GM19452 (cell line): Measurements from ENCODE around the gene CNR1.
A peak's percentile ranks its signal among the peaks of the same experiment; 100 is the strongest.
"Not testable (repeated sequence)": the region's sequence is repeated elsewhere in the genome, so short reads cannot be mapped to it uniquely, and the experiment has no call there.

Source experiments
- ATAC-seq: cut with Tn5 transposase; IDR thresholded peaks from one replicate; pipeline ENCODE4 v1.9.1; 2021; ENCODE audit not compliant: unreplicated experiment

CNR1 gene

GRCh38 chr6:88165844-88166492 lies at the start of gene CNR1:
Gene CNR1 (minus strand): TSS chr6:88166347. CDS start chr6:88145274, 21,073 bp downstream.
- peak; percentile 50 for ATAC-seq

GRCh38 chr6:88211446-88211845 lies 45.3 kb upstream of the CNR1 start:
- no peak for ATAC-seq

- ATAC-seq: no peak
These were observed 43.2 kb upstream of the CNR1 start for GRCh38 chr6:88209301-88209700.

GRCh38 chr6:88208726-88209125 lies 42.6 kb upstream of the CNR1 start:
- ATAC-seq: no peak

- not testable (repeated sequence) for ATAC-seq
These were observed 35.6 kb upstream of the CNR1 start for GRCh38 chr6:88201734-88202133.

- ATAC-seq: no peak
These were observed 18.8 kb upstream of the CNR1 start for GRCh38 chr6:88184921-88185320.

- ATAC-seq: no peak
These were observed 17.3 kb upstream of the CNR1 start for GRCh38 chr6:88183471-88183870.

- ATAC-seq: peak; percentile 52
These were observed 13.5 kb upstream of the CNR1 start for GRCh38 chr6:88179692-88180091.

GRCh38 chr6:88177961-88178464 lies 11.9 kb upstream of the CNR1 start:
- ATAC-seq: peak; percentile 58

- ATAC-seq: no peak
These were observed 8.8 kb upstream of the CNR1 start for GRCh38 chr6:88174906-88175305.

- no peak for ATAC-seq
These were observed 5.2 kb upstream of the CNR1 start for GRCh38 chr6:88171312-88171711.

- no peak for ATAC-seq
These were observed 2.2 kb upstream of the CNR1 start for GRCh38 chr6:88168362-88168761.

- peak; percentile 1 for ATAC-seq
These were observed 1.3 kb upstream of the CNR1 start for GRCh38 chr6:88167352-88167937.

- ATAC-seq: peak; percentile 38
These were observed 575 bp upstream of the CNR1 start for GRCh38 chr6:88166493-88167351.

- ATAC-seq: no peak
These were observed 882 bp downstream of the CNR1 start for GRCh38 chr6:88165087-88165843.

- no peak for ATAC-seq
These were observed 2.1 kb downstream of the CNR1 start for GRCh38 chr6:88164061-88164460.

GRCh38 chr6:88163616-88164015 lies 2.5 kb downstream of the CNR1 start:
- ATAC-seq: no peak

GRCh38 chr6:88161940-88162339 lies 4.2 kb downstream of the CNR1 start:
- no peak for ATAC-seq

GRCh38 chr6:88157106-88157505 lies 9.0 kb downstream of the CNR1 start:
- no peak for ATAC-seq

GRCh38 chr6:88145298-88145963 lies 20.7 kb downstream of the CNR1 start:
- no peak for ATAC-seq
